Endothelial cell (in vitro differentiated cells): Measurements from ENCODE around the gene HIBCH. TPM values are rescaled to one million over a fixed set of nuclear protein-coding genes. Genes with fewer than 3 reads are reported as not detected.

Experiments used
- DNase-seq: peaks from one replicate; pipeline ENCODE4 v3.0.0; 2021; ENCODE audit warnings: low spot score
- H3K27ac Mint-ChIP-seq: one replicate; pipeline ENCODE4 v1.8.0; 2021; ENCODE audit warnings: mixed read lengths, inconsistent platforms; ENCODE audit not compliant: unreplicated experiment
- H3K27me3 Mint-ChIP-seq: one replicate; pipeline ENCODE4 v1.8.0; 2021; ENCODE audit warnings: mild to moderate bottlenecking, moderate library complexity, mixed read lengths, inconsistent platforms; ENCODE audit not compliant: unreplicated experiment
- H3K36me3 Mint-ChIP-seq: one replicate; pipeline ENCODE4 v1.8.0; 2021; ENCODE audit warnings: mild to moderate bottlenecking, low read depth, mixed read lengths, inconsistent platforms; ENCODE audit not compliant: unreplicated experiment
- H3K4me1 Mint-ChIP-seq: one replicate; pipeline ENCODE4 v1.8.0; 2021; ENCODE audit warnings: mild to moderate bottlenecking, mixed read lengths, inconsistent platforms; ENCODE audit not compliant: unreplicated experiment
- H3K4me3 Mint-ChIP-seq: one replicate; pipeline ENCODE4 v1.8.0; 2021; ENCODE audit warnings: mild to moderate bottlenecking, mixed read lengths, inconsistent platforms; ENCODE audit not compliant: unreplicated experiment
- H3K9me3 Mint-ChIP-seq: one replicate; pipeline ENCODE4 v1.8.0; 2021; ENCODE audit warnings: mixed read lengths, inconsistent platforms; ENCODE audit not compliant: unreplicated experiment
- CTCF ChIP-seq: fragments of 200-600 bp; sonication (generic); IDR thresholded peaks from one replicate; pipeline ENCODE4 v1.5.0; 2021; ENCODE audit warnings: antibody characterized with exemption; ENCODE audit not compliant: unreplicated experiment
- total RNA-seq: library from RNA; stranded (reverse); fragmentation: NEBNext Ultra II Directional; extraction: Animal tissue kit (Norgen Biotek cat#: 25700); gene quantifications from one replicate; pipeline ENCODE4 v1.2.1, GENCODE V29; 2021; ENCODE audit not compliant: unreplicated experiment

The HIBCH gene
- total RNA-seq, 1 donor from 2014 or later = 29.8 TPM

- peaks cover 23% of the 10 kb centered on the region for H3K4me1 Mint-ChIP-seq
- H3K4me3 Mint-ChIP-seq = no peak overlapping the region
- H3K9me3 Mint-ChIP-seq = no peaks in the 10 kb centered on the region
- no peak for DNase-seq
- no peak for TF ChIP-seq CTCF
- H3K27ac Mint-ChIP-seq = no peak overlapping the region
- H3K36me3 Mint-ChIP-seq = no peaks in the 10 kb centered on the region
- H3K27me3 Mint-ChIP-seq = peaks cover 2% of the 10 kb centered on the region
Observed at GRCh38 chr2:190186238-190186637, 133.4 kb downstream of the HIBCH start.

GRCh38 chr2:190185380-190185779, 134.2 kb downstream of the HIBCH start:
- H3K36me3 Mint-ChIP-seq = no peaks in the 10 kb centered on the region
- DNase-seq = no peak
- TF ChIP-seq CTCF = no peak
- peaks cover 26% of the 10 kb centered on the region for H3K4me1 Mint-ChIP-seq
- no peak overlapping the region for H3K27ac Mint-ChIP-seq
- H3K9me3 Mint-ChIP-seq = no peaks in the 10 kb centered on the region
- peaks cover 2% of the 10 kb centered on the region for H3K27me3 Mint-ChIP-seq
- H3K4me3 Mint-ChIP-seq = no peak overlapping the region

GRCh38 chr2:190184460-190184859, 135.2 kb downstream of the HIBCH start:
- DNase-seq = no peak
- H3K36me3 Mint-ChIP-seq = no peaks in the 10 kb centered on the region
- peaks cover 30% of the 10 kb centered on the region for H3K4me1 Mint-ChIP-seq
- H3K9me3 Mint-ChIP-seq = no peaks in the 10 kb centered on the region
- no peak for TF ChIP-seq CTCF
- H3K4me3 Mint-ChIP-seq = no peak overlapping the region
- H3K27me3 Mint-ChIP-seq = peaks cover 2% of the 10 kb centered on the region
- H3K27ac Mint-ChIP-seq = peak overlapping the region; percentile 39

GRCh38 chr2:190183539-190183938, 136.1 kb downstream of the HIBCH start:
- H3K4me1 Mint-ChIP-seq = peaks cover 30% of the 10 kb centered on the region

GRCh38 chr2:190182071-190182524, 137.5 kb downstream of the HIBCH start:
- TF ChIP-seq CTCF = no peak
- Mint-ChIP-seq H3K27ac (no peak overlapping the region), H3K27me3 (no peaks in the 10 kb centered on the region), H3K4me3 (peak overlapping the region; percentile 0), H3K36me3 (no peaks in the 10 kb centered on the region), H3K9me3 (no peaks in the 10 kb centered on the region), H3K4me1 (peaks cover 30% of the 10 kb centered on the region)
- DNase-seq = no peak

More at GRCh38 chr2:190183539-190183938, 136.1 kb downstream of the HIBCH start:
- TF ChIP-seq CTCF = no peak
- DNase-seq = no peak
- H3K9me3 Mint-ChIP-seq = no peaks in the 10 kb centered on the region
- H3K27me3 Mint-ChIP-seq = no peaks in the 10 kb centered on the region
- H3K4me3 Mint-ChIP-seq = no peak overlapping the region
- no peaks in the 10 kb centered on the region for H3K36me3 Mint-ChIP-seq
- H3K27ac Mint-ChIP-seq = no peak overlapping the region
